ENCODE data around the gene SCNN1B. TPM values are rescaled to one million over a fixed set of nuclear protein-coding genes. Genes with fewer than 3 reads are reported as not detected.

Gene SCNN1B
- total and polyA plus RNA-seq, 11 donors: 0.15 to 1.1 (median 0.34) TPM; not detected in 6

DNA sequence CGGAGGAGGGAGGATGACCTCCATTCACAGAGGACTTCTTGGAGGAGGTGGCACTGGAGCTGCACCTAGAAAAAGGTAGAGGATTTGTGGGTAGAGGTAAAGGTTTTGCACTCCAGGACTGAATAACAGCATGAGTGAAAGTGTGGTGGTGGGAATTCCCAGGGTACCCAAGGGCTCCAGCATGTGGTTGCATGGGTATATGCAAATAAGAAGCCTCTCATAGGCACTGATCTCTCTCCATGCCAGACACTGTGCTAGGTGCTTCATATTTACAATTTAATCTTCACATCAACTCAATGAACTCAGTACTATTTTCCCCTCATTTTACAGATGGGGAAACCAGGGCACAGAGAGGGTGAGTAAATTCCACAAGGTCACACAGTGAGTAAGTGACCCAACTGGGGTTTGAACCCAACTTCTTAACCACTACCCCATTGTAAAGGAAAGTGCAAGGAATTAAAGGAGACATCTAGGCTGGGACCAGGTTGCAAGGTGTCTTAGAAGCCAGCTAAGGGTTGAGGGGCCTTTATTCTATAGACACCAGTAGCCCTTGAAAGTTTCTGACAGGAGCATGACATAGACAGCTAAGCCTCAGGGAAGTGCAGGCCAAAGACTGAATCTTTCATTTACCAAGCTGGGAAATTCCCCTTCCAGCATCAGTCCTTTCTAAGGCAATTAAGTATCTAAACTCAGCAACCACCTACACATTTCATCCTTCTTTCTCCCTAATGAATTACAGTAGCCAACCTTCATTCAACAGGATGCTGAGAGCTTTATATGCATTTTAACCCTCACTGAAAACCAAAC is 21.3 kb downstream of the SCNN1B start:
- no peaks in the 10 kb centered on the region for H3K27me3 ChIP-seq
- ATAC-seq (no peak), DNase-seq (no peak)
- no peak overlapping the region for H3K27ac ChIP-seq
- WGBS, 4 donors: 84 to 92% (median 91%) methylated on average over 1 of the region's 1 CpG
- no peaks in the 10 kb centered on the region for H3K9me3 ChIP-seq
- intact Hi-C loops (cut with DNase I): loop anchor here in 1 of 10 donors (10.0 kb wide), 1 partner anchor 139 kb away; the partner anchor contains the start of gene SCNN1G
- TF ChIP-seq POLR2A (IDR thresholded peaks at IDR 0.05): no peak
- TF ChIP-seq, protein P1, sequence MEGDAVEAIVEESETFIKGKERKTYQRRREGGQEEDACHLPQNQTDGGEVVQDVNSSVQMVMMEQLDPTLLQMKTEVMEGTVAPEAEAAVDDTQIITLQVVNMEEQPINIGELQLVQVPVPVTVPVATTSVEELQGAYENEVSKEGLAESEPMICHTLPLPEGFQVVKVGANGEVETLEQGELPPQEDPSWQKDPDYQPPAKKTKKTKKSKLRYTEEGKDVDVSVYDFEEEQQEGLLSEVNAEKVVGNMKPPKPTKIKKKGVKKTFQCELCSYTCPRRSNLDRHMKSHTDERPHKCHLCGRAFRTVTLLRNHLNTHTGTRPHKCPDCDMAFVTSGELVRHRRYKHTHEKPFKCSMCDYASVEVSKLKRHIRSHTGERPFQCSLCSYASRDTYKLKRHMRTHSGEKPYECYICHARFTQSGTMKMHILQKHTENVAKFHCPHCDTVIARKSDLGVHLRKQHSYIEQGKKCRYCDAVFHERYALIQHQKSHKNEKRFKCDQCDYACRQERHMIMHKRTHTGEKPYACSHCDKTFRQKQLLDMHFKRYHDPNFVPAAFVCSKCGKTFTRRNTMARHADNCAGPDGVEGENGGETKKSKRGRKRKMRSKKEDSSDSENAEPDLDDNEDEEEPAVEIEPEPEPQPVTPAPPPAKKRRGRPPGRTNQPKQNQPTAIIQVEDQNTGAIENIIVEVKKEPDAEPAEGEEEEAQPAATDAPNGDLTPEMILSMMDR (IDR thresholded peaks at IDR 0.05): no peak
- no peak overlapping the region for H3K4me3 ChIP-seq
- peaks cover 0 to 10% (median 0%) of the 10 kb centered on the region in 12 donors for H3K4me1 ChIP-seq
- no peaks in the 10 kb centered on the region for H3K36me3 ChIP-seq

DNA sequence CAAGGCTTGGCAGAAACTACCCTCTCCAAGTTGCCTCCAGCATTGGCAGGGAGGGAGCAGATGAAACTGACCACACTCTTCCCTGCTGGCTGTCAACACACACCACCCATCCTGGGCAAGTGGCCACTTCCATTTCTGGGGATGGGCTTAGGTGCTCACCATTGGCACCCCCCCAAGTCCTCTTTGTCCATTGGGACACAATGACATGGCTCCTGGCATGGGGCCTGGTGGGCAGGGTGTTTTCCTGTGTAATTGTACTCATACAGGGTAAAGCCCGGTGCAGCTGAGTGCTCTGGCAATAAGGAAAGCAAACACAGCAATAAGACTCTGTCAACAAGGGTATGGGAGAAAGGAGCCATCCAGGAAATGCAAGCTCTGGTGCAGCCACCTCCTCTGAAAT is 22.6 kb downstream of the SCNN1B start:
- H3K4me3 ChIP-seq: no peak overlapping the region
- DNase-seq (peak; percentile 32 to 70 (median 64)), ATAC-seq (peak in 3 of 4 donors; percentile 36 to 89 (median 74))
- intact Hi-C loops (cut with DNase I): loop anchor here in 1 of 10 donors (10.0 kb wide), 1 partner anchor 140 kb away; the partner anchor contains the start of gene SCNN1G
- no peaks in the 10 kb centered on the region for H3K27me3 ChIP-seq
- H3K4me1 ChIP-seq: peaks cover 0 to 10% (median 0%) of the 10 kb centered on the region in 12 donors
- no peaks in the 10 kb centered on the region for H3K9me3 ChIP-seq
- TF ChIP-seq POLR2A (IDR thresholded peaks at IDR 0.05): no peak
- TF ChIP-seq, protein P1 (IDR thresholded peaks at IDR 0.05): no peak
- 6 to 35% (median 19%) methylated on average over 1 of the region's 1 CpG for WGBS, 4 donors
- H3K27ac ChIP-seq: peak overlapping the region in 1 of 12 donors; percentile 8
- no peaks in the 10 kb centered on the region for H3K36me3 ChIP-seq

DNA sequence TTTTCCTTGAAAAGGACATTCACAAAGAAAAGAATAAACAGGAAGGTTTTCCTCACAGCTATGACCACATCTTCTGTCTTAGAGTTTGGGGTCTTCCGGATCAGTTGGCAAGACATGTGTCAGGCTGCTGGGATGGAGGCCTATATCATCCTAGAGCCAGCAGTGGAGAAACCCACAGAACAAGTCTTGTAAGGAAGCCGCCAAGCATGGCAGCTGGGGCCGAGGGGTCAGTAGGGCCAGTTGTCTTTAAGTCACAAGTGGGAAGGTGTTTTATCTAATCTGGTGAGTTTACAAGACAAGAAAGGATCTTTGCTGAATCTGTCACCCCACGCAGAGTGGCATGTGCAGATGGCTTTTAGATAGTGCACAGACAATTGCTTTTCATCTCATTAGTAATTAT is 25.7 kb downstream of the SCNN1B start:
- Histone ChIP-seq H3K27me3 (no peaks in the 10 kb centered on the region), H3K4me1 (peaks cover 0 to 10% (median 0%) of the 10 kb centered on the region in 12 donors), H3K27ac (no peak overlapping the region), H3K36me3 (no peaks in the 10 kb centered on the region), H3K4me3 (no peak overlapping the region), H3K9me3 (no peaks in the 10 kb centered on the region)
- DNase-seq: no peak
- ATAC-seq: no peak
- 66 to 76% (median 73%) methylated on average over 4 of the region's 4 CpGs for WGBS, 4 donors
- intact Hi-C loops (cut with DNase I): loop anchor here in 1 of 10 donors (10.0 kb wide), 1 partner anchor 143 kb away; the partner anchor contains the start of gene SCNN1G
- TF ChIP-seq POLR2A (IDR thresholded peaks at IDR 0.05): no peak
- TF ChIP-seq, protein P1 (IDR thresholded peaks at IDR 0.05): no peak

DNA sequence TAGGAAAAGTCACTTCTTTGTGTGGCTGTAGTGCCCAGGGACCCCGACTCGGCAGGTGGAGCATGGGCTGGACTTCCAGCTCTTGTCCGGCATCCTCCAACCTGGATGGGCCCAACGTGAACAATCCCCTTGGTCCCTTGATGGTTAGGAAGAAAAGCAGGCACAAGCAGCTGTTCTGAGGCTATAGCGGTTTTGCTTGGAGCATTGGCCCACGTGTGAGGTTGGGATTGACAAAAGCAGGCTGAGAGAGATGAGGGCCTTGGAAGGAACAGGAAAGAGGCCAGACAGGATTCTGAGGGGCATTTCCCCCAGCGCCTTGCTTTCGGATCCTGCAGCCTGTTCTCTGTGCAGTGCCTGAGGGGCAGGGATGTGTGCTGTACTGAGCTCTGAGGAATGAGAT is 28.1 kb downstream of the SCNN1B start:
- WGBS, 4 donors: 67 to 81% (median 73%) methylated on average over 8 of the region's 8 CpGs
- H3K4me3 ChIP-seq: no peak overlapping the region
- DNase-seq: no peak
- intact Hi-C loops (cut with DNase I): no loop called here
- no peaks in the 10 kb centered on the region for H3K27me3 ChIP-seq
- no peak overlapping the region for H3K27ac ChIP-seq
- peaks cover 0 to under 1% (median 0%) of the 10 kb centered on the region in 12 donors for H3K4me1 ChIP-seq
- H3K36me3 ChIP-seq: no peaks in the 10 kb centered on the region
- no peaks in the 10 kb centered on the region for H3K9me3 ChIP-seq
- ATAC-seq: no peak
- TF ChIP-seq, protein P1 (IDR thresholded peaks at IDR 0.05): no peak
- TF ChIP-seq POLR2A (IDR thresholded peaks at IDR 0.05): no peak
